Osteocyte (in vitro differentiated cells): Measurements from ENCODE around the gene PARP14. TPM values are rescaled to one million over a fixed set of nuclear protein-coding genes. Genes with fewer than 3 reads are reported as not detected.
"Not testable (repeated sequence)": the region's sequence is repeated elsewhere in the genome, so short reads cannot be mapped to it uniquely, and the experiment has no call there.

Experiments used
- DNase-seq: peaks from one replicate; pipeline ENCODE4 v3.0.0; 2021; ENCODE audit warnings: mixed read lengths; ENCODE audit not compliant: unreplicated experiment; ENCODE audit errors: extremely low spot score
- H3K27ac Mint-ChIP-seq: one replicate; pipeline ENCODE4 v1.8.0; 2021; ENCODE audit warnings: mild to moderate bottlenecking, mixed read lengths; ENCODE audit not compliant: unreplicated experiment
- H3K27me3 Mint-ChIP-seq: one replicate; pipeline ENCODE4 v1.8.0; 2021; ENCODE audit warnings: mixed read lengths; ENCODE audit not compliant: unreplicated experiment
- H3K36me3 Mint-ChIP-seq: one replicate; pipeline ENCODE4 v1.8.0; 2021; ENCODE audit warnings: mixed read lengths; ENCODE audit not compliant: unreplicated experiment
- H3K4me1 Mint-ChIP-seq: one replicate; pipeline ENCODE4 v1.8.0; 2021; ENCODE audit warnings: mixed read lengths; ENCODE audit not compliant: unreplicated experiment
- H3K4me3 Mint-ChIP-seq: one replicate; pipeline ENCODE4 v1.8.0; 2021; ENCODE audit warnings: mild to moderate bottlenecking, moderate library complexity, mixed read lengths; ENCODE audit not compliant: unreplicated experiment
- H3K9me3 Mint-ChIP-seq: one replicate; pipeline ENCODE4 v1.8.0; 2021; ENCODE audit warnings: mixed read lengths; ENCODE audit not compliant: unreplicated experiment
- total RNA-seq: library from RNA; stranded (reverse); gene quantifications from 2 replicates; pipeline ENCODE4 v1.2.1, GENCODE V29; 2021
- TF ChIP-seq, protein P1 (sequence below): fragments of 200-600 bp; sonication (generic); IDR thresholded peaks from 2 replicates; pipeline ENCODE4 v1.5.0; 2021; ENCODE audit warnings: antibody characterized with exemption, mild to moderate bottlenecking, moderate library complexity

PARP14 gene
- total RNA-seq, 1 donor from 2014 or later, result 48.1 TPM

DNA sequence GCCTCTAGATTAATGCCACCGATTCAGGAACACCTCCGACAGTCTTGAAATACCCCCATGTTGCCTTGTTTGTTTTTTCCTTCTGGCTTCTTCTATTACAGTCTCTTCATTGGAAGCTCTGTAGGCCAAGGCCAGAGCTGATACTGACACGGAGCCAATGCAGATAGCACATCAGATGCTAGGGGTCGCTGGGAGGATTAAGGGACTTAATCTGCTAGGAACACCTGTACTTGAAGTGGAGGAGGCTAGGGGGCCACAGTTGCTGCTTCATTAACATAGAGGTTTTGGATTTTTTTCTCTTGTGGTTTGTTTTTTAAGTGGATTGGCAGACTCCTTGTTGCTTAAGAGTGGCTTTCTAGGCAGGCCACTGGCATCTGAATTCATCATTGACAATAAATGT is 49.6 kb downstream of the PARP14 start:
- H3K27ac Mint-ChIP-seq, result no peak overlapping the region
- peaks cover 6% of the 10 kb centered on the region for H3K9me3 Mint-ChIP-seq
- no peak overlapping the region for H3K4me3 Mint-ChIP-seq
- H3K27me3 Mint-ChIP-seq, result no peaks in the 10 kb centered on the region
- H3K36me3 Mint-ChIP-seq, result peaks cover 42% of the 10 kb centered on the region
- H3K4me1 Mint-ChIP-seq, result no peaks in the 10 kb centered on the region
- TF ChIP-seq, protein P1, sequence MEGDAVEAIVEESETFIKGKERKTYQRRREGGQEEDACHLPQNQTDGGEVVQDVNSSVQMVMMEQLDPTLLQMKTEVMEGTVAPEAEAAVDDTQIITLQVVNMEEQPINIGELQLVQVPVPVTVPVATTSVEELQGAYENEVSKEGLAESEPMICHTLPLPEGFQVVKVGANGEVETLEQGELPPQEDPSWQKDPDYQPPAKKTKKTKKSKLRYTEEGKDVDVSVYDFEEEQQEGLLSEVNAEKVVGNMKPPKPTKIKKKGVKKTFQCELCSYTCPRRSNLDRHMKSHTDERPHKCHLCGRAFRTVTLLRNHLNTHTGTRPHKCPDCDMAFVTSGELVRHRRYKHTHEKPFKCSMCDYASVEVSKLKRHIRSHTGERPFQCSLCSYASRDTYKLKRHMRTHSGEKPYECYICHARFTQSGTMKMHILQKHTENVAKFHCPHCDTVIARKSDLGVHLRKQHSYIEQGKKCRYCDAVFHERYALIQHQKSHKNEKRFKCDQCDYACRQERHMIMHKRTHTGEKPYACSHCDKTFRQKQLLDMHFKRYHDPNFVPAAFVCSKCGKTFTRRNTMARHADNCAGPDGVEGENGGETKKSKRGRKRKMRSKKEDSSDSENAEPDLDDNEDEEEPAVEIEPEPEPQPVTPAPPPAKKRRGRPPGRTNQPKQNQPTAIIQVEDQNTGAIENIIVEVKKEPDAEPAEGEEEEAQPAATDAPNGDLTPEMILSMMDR, result no peak
- no peak for DNase-seq

DNA sequence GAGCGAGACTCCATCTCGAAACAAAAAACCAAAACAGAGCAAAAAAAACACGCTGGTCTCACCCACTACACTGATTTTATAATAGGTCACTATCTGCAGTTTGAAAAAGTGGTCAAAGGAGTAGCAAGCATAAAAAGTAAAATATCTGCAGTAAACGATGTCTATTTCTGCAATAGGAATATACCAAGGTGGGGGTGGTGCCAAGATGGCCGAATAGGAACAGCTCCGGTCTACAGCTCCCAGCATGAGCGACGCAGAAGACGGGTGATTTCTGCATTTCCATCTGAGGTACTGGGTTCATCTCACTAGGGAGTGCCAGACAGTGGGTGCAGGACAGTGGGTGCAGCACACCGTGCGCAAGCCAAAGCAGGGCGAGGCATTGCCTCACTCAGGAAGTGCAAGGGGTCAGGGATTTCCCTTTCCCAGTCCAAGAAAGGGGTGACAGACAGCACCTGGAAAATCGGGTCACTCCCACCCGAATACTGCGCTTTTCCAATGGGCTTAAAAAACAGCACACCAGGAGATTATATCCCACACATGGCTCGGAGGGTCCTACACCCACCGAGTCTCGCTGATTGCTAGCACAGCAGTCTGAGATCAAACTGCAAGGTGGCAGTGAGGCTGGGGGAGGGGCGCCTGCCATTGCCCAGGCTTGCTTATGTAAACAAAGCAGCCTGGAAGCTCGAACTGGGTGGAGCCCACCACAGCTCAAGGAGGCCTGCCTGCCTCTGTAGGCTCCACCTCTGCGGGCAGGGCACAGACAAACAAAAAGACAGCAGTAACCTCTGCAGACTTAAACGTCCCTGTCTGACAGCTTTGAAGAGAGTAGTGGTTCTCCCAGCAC is 52.3 kb downstream of the PARP14 start:
- not testable (repeated sequence) for H3K27me3 Mint-ChIP-seq, DNase-seq, H3K9me3 Mint-ChIP-seq, H3K27ac Mint-ChIP-seq, H3K4me1 Mint-ChIP-seq, H3K4me3 Mint-ChIP-seq
- H3K36me3 Mint-ChIP-seq, result peaks cover 32% of the 10 kb centered on the region

DNA sequence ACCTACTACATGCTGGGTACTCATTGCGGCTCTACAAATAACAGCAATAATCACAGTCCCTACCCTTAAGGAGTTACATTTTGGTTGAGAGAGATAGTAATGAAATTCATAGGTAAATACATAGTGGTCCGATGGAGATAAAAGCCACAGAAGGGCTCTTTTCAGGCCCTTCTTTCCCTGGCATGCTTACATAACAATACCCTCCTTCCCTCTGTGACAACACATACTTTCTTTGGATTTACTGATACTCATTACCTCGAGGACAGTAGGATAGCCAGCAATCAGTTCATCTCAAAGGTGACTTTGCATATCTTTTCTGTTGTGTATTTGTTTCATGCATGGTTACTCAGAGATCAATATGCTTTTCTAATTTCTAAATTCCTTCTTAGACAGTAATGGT is 58.5 kb downstream of the PARP14 start:
- Mint-ChIP-seq H3K27ac (no peak overlapping the region), H3K9me3 (no peaks in the 10 kb centered on the region), H3K36me3 (peaks cover 29% of the 10 kb centered on the region), H3K27me3 (no peaks in the 10 kb centered on the region), H3K4me1 (no peaks in the 10 kb centered on the region), H3K4me3 (no peak overlapping the region)
- TF ChIP-seq, protein P1, result no peak
- no peak for DNase-seq

DNA sequence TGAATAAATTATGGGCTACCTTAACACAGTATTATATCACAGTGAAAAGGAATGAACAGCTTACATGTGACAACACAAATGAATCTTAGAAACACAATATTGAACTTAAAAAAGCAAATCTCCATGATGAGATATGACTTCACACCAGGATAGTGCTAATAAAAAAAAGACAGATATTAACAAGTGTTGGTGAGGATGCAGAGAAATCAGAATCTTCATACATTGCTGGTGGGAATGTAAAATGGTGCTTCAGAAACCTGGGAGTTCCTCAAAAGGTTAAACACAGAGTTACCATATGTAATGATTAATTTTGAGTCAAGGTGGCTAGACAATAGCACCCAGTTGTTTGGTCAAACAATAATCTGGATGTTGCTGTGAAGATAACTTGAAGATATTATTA is 61.6 kb downstream of the PARP14 start:
- Mint-ChIP-seq H3K27me3 (no peaks in the 10 kb centered on the region), H3K9me3 (no peaks in the 10 kb centered on the region), H3K27ac (no peak overlapping the region), H3K36me3 (peaks cover 36% of the 10 kb centered on the region), H3K4me3 (no peak overlapping the region), H3K4me1 (peaks cover 10% of the 10 kb centered on the region)
- DNase-seq, result no peak
- TF ChIP-seq, protein P1, result no peak

DNA sequence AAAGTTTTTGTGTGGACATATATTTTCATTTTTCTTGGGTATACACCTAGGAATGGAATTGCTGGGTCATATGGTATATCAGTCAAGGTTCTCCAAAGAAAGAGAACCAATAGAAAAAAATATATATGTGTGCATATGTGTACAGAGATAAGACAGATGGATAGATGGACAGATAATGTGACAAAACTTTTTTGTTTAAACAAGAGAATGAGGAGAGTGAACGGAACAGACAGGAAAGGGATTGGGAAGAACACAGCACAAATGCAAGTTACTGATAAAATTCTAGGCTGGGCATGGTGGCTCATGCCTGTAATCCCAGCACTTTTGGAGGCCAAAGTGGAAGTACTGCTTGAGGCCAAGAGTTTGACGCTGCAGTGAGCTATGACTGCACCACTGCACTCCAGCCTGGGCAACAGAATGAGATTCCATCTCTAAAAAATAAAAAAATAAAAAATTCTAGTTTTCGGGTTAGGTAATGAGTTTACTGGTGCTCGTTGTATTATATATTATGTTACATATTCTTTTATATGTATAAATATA is 63.0 kb downstream of the PARP14 start:
- H3K9me3 Mint-ChIP-seq, result no peaks in the 10 kb centered on the region

More for the DNA sequence above, 63.0 kb downstream of the PARP14 start:
- Mint-ChIP-seq H3K4me3 (no peak overlapping the region), H3K36me3 (peaks cover 38% of the 10 kb centered on the region), H3K4me1 (peaks cover 10% of the 10 kb centered on the region), H3K27me3 (no peaks in the 10 kb centered on the region), H3K27ac (no peak overlapping the region)
- no peak for DNase-seq
- TF ChIP-seq, protein P1, result no peak
